OCI-M2 (cell line): ENCODE data around the gene CPAMD8.

Experiments
- DNase-seq: peaks from one replicate; lab custom pipeline; 2025; ENCODE audit not compliant: unreplicated experiment; lab: John Stamatoyannopoulos, UW

Gene CPAMD8

GRCh38 chr19:17026706-17027534, at the start of gene CPAMD8:
CPAMD8 (minus strand) TSS chr19:17026810; CDS start chr19:17026642, 168 bp downstream.
- DNase-seq = no peak

GRCh38 chr19:17075864-17076542, 49.4 kb upstream of the CPAMD8 start:
- DNase-seq = peak; percentile 56

- DNase-seq = peak; percentile 99
Observed at GRCh38 chr19:17075035-17075863, 48.6 kb upstream of the CPAMD8 start, which contains the start of the genes HAUS8 and MYO9B. HAUS8 (minus strand) TSS chr19:17075452; CDS start chr19:17075422, 30 bp downstream. MYO9B (plus strand) TSS chr19:17075777; CDS start chr19:17101718, 25,941 bp downstream.

GRCh38 chr19:17074634-17075034, 48.0 kb upstream of the CPAMD8 start:
- DNase-seq = no peak

- DNase-seq = no peak
Observed at GRCh38 chr19:17073869-17074633, 47.4 kb upstream of the CPAMD8 start.

- no peak for DNase-seq
Observed at GRCh38 chr19:17070912-17071311, 44.3 kb upstream of the CPAMD8 start.

- no peak for DNase-seq
Observed at GRCh38 chr19:17070421-17070820, 43.8 kb upstream of the CPAMD8 start.

- DNase-seq = no peak
Observed at GRCh38 chr19:17069193-17069592, 42.6 kb upstream of the CPAMD8 start.

GRCh38 chr19:17063428-17063827, 36.8 kb upstream of the CPAMD8 start:
- DNase-seq = no peak

- no peak for DNase-seq
Observed at GRCh38 chr19:17061691-17062090, 35.1 kb upstream of the CPAMD8 start.

GRCh38 chr19:17061205-17061604, 34.6 kb upstream of the CPAMD8 start:
- DNase-seq = no peak

- DNase-seq = no peak
Observed at GRCh38 chr19:17060802-17061201, 34.2 kb upstream of the CPAMD8 start.

- peak; percentile 33 for DNase-seq
Observed at GRCh38 chr19:17058236-17058635, 31.6 kb upstream of the CPAMD8 start.

- no peak for DNase-seq
Observed at GRCh38 chr19:17055636-17056035, 29.0 kb upstream of the CPAMD8 start.

- DNase-seq = no peak
Observed at GRCh38 chr19:17054746-17055145, 28.1 kb upstream of the CPAMD8 start.

- DNase-seq = peak; percentile 44
Observed at GRCh38 chr19:17052439-17052838, 25.8 kb upstream of the CPAMD8 start.

GRCh38 chr19:17049711-17050280, 23.2 kb upstream of the CPAMD8 start:
- DNase-seq = no peak

GRCh38 chr19:17048885-17049453, 22.4 kb upstream of the CPAMD8 start:
- DNase-seq = no peak

- DNase-seq = no peak
Observed at GRCh38 chr19:17045907-17046502, 19.4 kb upstream of the CPAMD8 start.
